Measurements from ENCODE around the gene GJA8.

GJA8 gene

GRCh38 chr1:147907786-147908509, 5.4 kb downstream of the GJA8 start:
- no peak for TF ChIP-seq GABPA (IDR thresholded peaks at IDR 0.05; ENCODE audit: low read depth)
- no peak for TF ChIP-seq CTCF (IDR thresholded peaks at IDR 0.05; ENCODE audit: insufficient read depth, low read length)
- TF ChIP-seq SPI1 (IDR thresholded peaks at IDR 0.05; ENCODE audit: borderline replicate concordance, low read depth) = no peak
- no peak for TF ChIP-seq POLR2AphosphoS5 (IDR thresholded peaks at IDR 0.05; ENCODE audit: low read depth)
- no peak overlapping the region for H3K27ac ChIP-seq (replicated peaks)
- no peak overlapping the region for H3K4me3 ChIP-seq (replicated peaks; ENCODE audit: insufficient read depth, low read length)
- DNase-seq (ENCODE audit: low read depth in 1 of 2, low spot score in 1 of 2) = no peak
- no peaks in the 10 kb centered on the region for H3K27me3 ChIP-seq (ENCODE audit: insufficient read depth, poor library complexity, severe bottlenecking)

DNA sequence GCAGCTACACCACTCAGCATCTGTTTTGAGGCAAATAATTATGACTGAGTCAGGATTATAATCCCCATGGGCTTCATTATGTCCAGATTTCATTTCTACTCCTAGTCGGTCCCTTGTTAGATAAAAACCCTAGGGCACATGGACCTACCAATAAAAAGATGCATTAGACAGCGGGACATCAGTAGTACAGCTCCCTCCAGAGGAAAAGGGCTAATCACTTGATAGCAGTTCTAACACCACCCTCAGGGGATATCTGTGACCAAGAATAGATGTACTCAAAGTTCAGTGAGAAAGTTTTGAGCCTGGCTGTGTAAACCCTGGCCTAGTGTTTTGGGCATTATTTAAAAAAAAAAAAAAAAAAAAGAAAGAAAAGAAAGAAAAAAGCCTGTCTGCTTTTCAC, 10.0 kb downstream of the GJA8 start:
- no peak for DNase-seq (ENCODE audit: low read depth in 1 of 2, low spot score in 1 of 2)
- no peak for TF ChIP-seq GABPA (IDR thresholded peaks at IDR 0.05; ENCODE audit: low read depth)
- no peak for TF ChIP-seq POLR2AphosphoS5 (IDR thresholded peaks at IDR 0.05; ENCODE audit: low read depth)
- TF ChIP-seq CTCF (IDR thresholded peaks at IDR 0.05; ENCODE audit: insufficient read depth, low read length) = no peak
- no peak for TF ChIP-seq SPI1 (IDR thresholded peaks at IDR 0.05; ENCODE audit: borderline replicate concordance, low read depth)
- TF ChIP-seq, protein P1, sequence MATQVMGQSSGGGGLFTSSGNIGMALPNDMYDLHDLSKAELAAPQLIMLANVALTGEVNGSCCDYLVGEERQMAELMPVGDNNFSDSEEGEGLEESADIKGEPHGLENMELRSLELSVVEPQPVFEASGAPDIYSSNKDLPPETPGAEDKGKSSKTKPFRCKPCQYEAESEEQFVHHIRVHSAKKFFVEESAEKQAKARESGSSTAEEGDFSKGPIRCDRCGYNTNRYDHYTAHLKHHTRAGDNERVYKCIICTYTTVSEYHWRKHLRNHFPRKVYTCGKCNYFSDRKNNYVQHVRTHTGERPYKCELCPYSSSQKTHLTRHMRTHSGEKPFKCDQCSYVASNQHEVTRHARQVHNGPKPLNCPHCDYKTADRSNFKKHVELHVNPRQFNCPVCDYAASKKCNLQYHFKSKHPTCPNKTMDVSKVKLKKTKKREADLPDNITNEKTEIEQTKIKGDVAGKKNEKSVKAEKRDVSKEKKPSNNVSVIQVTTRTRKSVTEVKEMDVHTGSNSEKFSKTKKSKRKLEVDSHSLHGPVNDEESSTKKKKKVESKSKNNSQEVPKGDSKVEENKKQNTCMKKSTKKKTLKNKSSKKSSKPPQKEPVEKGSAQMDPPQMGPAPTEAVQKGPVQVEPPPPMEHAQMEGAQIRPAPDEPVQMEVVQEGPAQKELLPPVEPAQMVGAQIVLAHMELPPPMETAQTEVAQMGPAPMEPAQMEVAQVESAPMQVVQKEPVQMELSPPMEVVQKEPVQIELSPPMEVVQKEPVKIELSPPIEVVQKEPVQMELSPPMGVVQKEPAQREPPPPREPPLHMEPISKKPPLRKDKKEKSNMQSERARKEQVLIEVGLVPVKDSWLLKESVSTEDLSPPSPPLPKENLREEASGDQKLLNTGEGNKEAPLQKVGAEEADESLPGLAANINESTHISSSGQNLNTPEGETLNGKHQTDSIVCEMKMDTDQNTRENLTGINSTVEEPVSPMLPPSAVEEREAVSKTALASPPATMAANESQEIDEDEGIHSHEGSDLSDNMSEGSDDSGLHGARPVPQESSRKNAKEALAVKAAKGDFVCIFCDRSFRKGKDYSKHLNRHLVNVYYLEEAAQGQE (IDR thresholded peaks at IDR 0.05; ENCODE audit: insufficient replicate concordance, low read depth) = no peak
- no peak overlapping the region for H3K27ac ChIP-seq (replicated peaks)
- H3K4me3 ChIP-seq (replicated peaks; ENCODE audit: insufficient read depth, low read length) = no peak overlapping the region
- peaks cover 6% of the 10 kb centered on the region for H3K27me3 ChIP-seq (ENCODE audit: insufficient read depth, poor library complexity, severe bottlenecking)

DNA sequence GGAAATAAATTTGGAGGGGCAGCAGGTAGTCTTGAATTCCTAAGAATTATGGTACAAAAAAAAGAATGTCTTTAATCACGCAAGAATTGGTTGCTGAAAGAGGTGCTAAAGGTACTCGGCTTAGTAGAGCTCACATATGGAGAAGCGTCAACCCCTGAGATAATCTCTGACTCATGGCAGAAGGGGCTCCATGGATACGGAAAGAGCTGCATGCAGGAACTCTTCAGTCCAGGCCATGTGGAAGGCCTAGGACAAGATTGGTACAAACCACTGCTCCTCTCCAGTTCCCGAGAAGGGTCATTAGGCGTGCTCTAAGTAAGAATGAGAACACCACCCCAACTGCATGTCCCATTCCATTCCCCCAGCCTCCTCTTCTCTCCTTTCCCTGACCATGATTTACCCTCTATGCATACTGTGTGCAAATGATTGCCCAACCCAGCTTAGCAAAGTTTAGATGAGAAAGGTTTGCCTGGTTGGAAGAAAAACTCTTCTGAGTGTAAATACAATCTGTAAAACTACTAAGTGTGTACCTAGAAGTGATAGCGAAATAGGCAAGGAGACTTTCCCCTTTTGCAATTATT, 10.9 kb downstream of the GJA8 start:
- no peak for DNase-seq (ENCODE audit: low read depth in 1 of 2, low spot score in 1 of 2)

More for the DNA sequence above, 10.9 kb downstream of the GJA8 start:
- TF ChIP-seq POLR2AphosphoS5 (IDR thresholded peaks at IDR 0.05; ENCODE audit: low read depth) (no peak), SPI1 (IDR thresholded peaks at IDR 0.05; ENCODE audit: borderline replicate concordance, low read depth) (no peak), GABPA (IDR thresholded peaks at IDR 0.05; ENCODE audit: low read depth) (no peak), CTCF (IDR thresholded peaks at IDR 0.05; ENCODE audit: insufficient read depth, low read length) (no peak)
- TF ChIP-seq, protein P1 (IDR thresholded peaks at IDR 0.05; ENCODE audit: insufficient replicate concordance, low read depth) = no peak
- peaks cover 6% of the 10 kb centered on the region for H3K27me3 ChIP-seq (ENCODE audit: insufficient read depth, poor library complexity, severe bottlenecking)
- no peak overlapping the region for H3K27ac ChIP-seq (replicated peaks)
- no peak overlapping the region for H3K4me3 ChIP-seq (replicated peaks; ENCODE audit: insufficient read depth, low read length)

Measured in HL-60 (cell line).